HG02938 (cell line): ENCODE data around the gene TXK.

Source experiments
- ATAC-seq: cut with Tn5 transposase; IDR thresholded peaks from one replicate; pipeline ENCODE4 v1.9.1; 2021; ENCODE audit warnings: mild to moderate bottlenecking, moderate library complexity; ENCODE audit not compliant: unreplicated experiment

The TXK gene

GRCh38 chr4:48064349-48064748 lies 69.7 kb downstream of the TXK start:
- ATAC-seq, result no peak

GRCh38 chr4:48058617-48059530 lies 75.2 kb downstream of the TXK start:
- ATAC-seq, result no peak

GRCh38 chr4:48051078-48051477 lies 83.0 kb downstream of the TXK start:
- no peak for ATAC-seq

GRCh38 chr4:48049483-48049882 lies 84.6 kb downstream of the TXK start:
- ATAC-seq, result no peak

GRCh38 chr4:48047896-48048295 lies 86.2 kb downstream of the TXK start:
- peak; percentile 11 for ATAC-seq

GRCh38 chr4:48047421-48047844 lies 86.6 kb downstream of the TXK start:
- ATAC-seq, result peak; percentile 99

GRCh38 chr4:48046059-48046458 lies 88.0 kb downstream of the TXK start:
- ATAC-seq, result no peak

- no peak for ATAC-seq
Observed at GRCh38 chr4:48044298-48044697, 89.8 kb downstream of the TXK start.

- ATAC-seq, result no peak
Observed at GRCh38 chr4:48043504-48043903, 90.5 kb downstream of the TXK start.

- no peak for ATAC-seq
Observed at GRCh38 chr4:48042979-48043461, 91.0 kb downstream of the TXK start.

GRCh38 chr4:48041535-48042137 lies 92.4 kb downstream of the TXK start:
- ATAC-seq, result no peak

GRCh38 chr4:48039561-48039960 lies 94.5 kb downstream of the TXK start:
- ATAC-seq, result no peak

GRCh38 chr4:48038666-48039065 lies 95.4 kb downstream of the TXK start:
- no peak for ATAC-seq

- ATAC-seq, result no peak
Observed at GRCh38 chr4:48037117-48037462, 97.0 kb downstream of the TXK start.

- ATAC-seq, result no peak
Observed at GRCh38 chr4:48035952-48036351, 98.1 kb downstream of the TXK start.

- no peak for ATAC-seq
Observed at GRCh38 chr4:48033825-48034413, 100.1 kb downstream of the TXK start.

GRCh38 chr4:48033412-48033811 lies 100.6 kb downstream of the TXK start:
- ATAC-seq, result no peak

GRCh38 chr4:48032721-48033120 lies 101.3 kb downstream of the TXK start:
- ATAC-seq, result no peak

- ATAC-seq, result no peak
Observed at GRCh38 chr4:48031802-48032525, 102.1 kb downstream of the TXK start.

GRCh38 chr4:48030470-48030869 lies 103.6 kb downstream of the TXK start:
- ATAC-seq, result no peak

- no peak for ATAC-seq
Observed at GRCh38 chr4:48028696-48029095, 105.4 kb downstream of the TXK start.
